ENCODE data around the gene IL27RA. TPM values are rescaled to one million over a fixed set of nuclear protein-coding genes. Genes with fewer than 3 reads are reported as not detected.

IL27RA gene
- total and polyA plus RNA-seq, 2 donors (not counting 1 experiment from before 2014, with no cell fraction given), result 36.2 to 38.6 TPM

- ATAC-seq (ENCODE audit: low read depth) (no peak), DNase-seq (no peak)
- Histone ChIP-seq H3K4me1 (ENCODE audit: control insufficient read depth in 2 of 2, insufficient read depth in 2 of 2, low read length in 2 of 2) (peaks cover 18 to 22% of the 10 kb centered on the region in 2 donors), H3K27me3 (replicated peaks in 1 of 4; ENCODE audit: control extremely low read depth in 1 of 4, control insufficient read depth in 3 of 4, insufficient read depth in 4 of 4, low read length in 3 of 4) (peaks cover 0 to 53% (median 28%) of the 10 kb centered on the region in 4 experiments), H4K20me1 (ENCODE audit: control insufficient read depth, insufficient read depth, low read length, poor library complexity, severe bottlenecking) (no peaks in the 10 kb centered on the region), H3K4me3 (ENCODE audit: control extremely low read depth in 1 of 5, extremely low read depth in 1 of 5, insufficient read depth in 1 of 5, low read depth in 2 of 5, low read length in 4 of 5) (no peak overlapping the region), H2AFZ (ENCODE audit: insufficient read depth, low read depth, low read length, poor library complexity, severe bottlenecking) (no peak overlapping the region), H3K79me2 (ENCODE audit: control insufficient read depth, insufficient read depth, low read length) (no peaks in the 10 kb centered on the region), H3K27ac (ENCODE audit: low read length in 2 of 2) (no peak overlapping the region), H3K9ac (ENCODE audit: low read length) (no peak overlapping the region), H3K36me3 (replicated peaks in 1 of 2; ENCODE audit: control extremely low read depth in 1 of 2, control insufficient read depth in 1 of 2, extremely low read depth in 1 of 2, insufficient read depth in 2 of 2, low read length in 1 of 2) (no peaks in the 10 kb centered on the region), H3K4me2 (replicated peaks; ENCODE audit: low read depth, low read length, poor library complexity, severe bottlenecking) (no peak overlapping the region), H3K9me3 (ENCODE audit: control extremely low read depth in 1 of 3, control insufficient read depth in 2 of 3, insufficient read depth in 1 of 3, low read length in 2 of 3) (peaks cover 0 to 11% (median 0%) of the 10 kb centered on the region in 3 donors)
- Mint-ChIP-seq H3K4me3 (no peak overlapping the region), H3K9me3 (ENCODE audit: insufficient read depth) (no peaks in the 10 kb centered on the region), H3K27ac (no peak overlapping the region), H3K27me3 (peaks cover 39% of the 10 kb centered on the region), H3K4me1 (peaks cover 18% of the 10 kb centered on the region)
- ChIA-PET POLR2A (interaction anchor here (0.6 kb wide), 1 partner anchor 9 kb away, joined by 3 read pairs; no protein-coding TSS in a partner anchor), CTCF (interaction anchor here (0.7 to 3.4 kb wide), 7 partner anchors 11 to 287 kb away, joined by 3 to 43 read pairs (median 4); partner anchors contain the start of gene MISP3)
- TF ChIP-seq CTCF (IDR thresholded peaks at IDR 0.05), result no peak
- no peak for TF ChIP-seq EZH2 (IDR thresholded peaks at IDR 0.05; ENCODE audit: borderline replicate concordance, insufficient read depth, low read depth, low read length, poor library complexity, severe bottlenecking)
- intact Hi-C loops (cut with micrococcal nuclease), result no loop called here
- WGBS (ENCODE audit: insufficient coverage), result no CpG with 5 or more reads among the region's 9 CpGs
These were observed 29.7 kb downstream of the IL27RA start for GRCh38 chr19:14061081-14061749.
